Mesenchymal stem cell (in vitro differentiated cells and primary cell): ENCODE measurements around the gene ZNF576.
A peak's percentile ranks its signal among the peaks of the same experiment; 100 is the strongest.

Source experiments
- DNase-seq: peaks from one replicate; pipeline ENCODE4 v3.0.0-alpha.2; 2013
- H2AFZ ChIP-seq: one replicate; pipeline ENCODE4 v1.6.1; 2013; ENCODE audit warnings: low read depth, mild to moderate bottlenecking, control low read depth, inconsistent platforms, low read length, moderate library complexity
- H2AK5ac ChIP-seq: 2 replicates; pipeline ENCODE4 v1.6.1; 2013; ENCODE audit warnings: low read length, moderate library complexity, mild to moderate bottlenecking, inconsistent platforms; ENCODE audit not compliant: severe bottlenecking
- H2BK120ac ChIP-seq: one replicate; pipeline ENCODE4 v1.6.1; 2013; ENCODE audit warnings: low read depth, mild to moderate bottlenecking, inconsistent platforms, low read length, moderate library complexity
- H2BK12ac ChIP-seq, 2 experiments: one replicate each; pipeline ENCODE4 v1.6.1; 2013; ENCODE audit warnings: inconsistent platforms in 2 of 2, low read length in 2 of 2, mild to moderate bottlenecking in 2 of 2, moderate library complexity in 2 of 2, control low read depth in 1 of 2
- H2BK15ac ChIP-seq: one replicate; pipeline ENCODE4 v1.6.1; 2013; ENCODE audit warnings: mild to moderate bottlenecking, low read depth, inconsistent platforms; ENCODE audit not compliant: poor library complexity, severe bottlenecking
- H2BK5ac ChIP-seq: 2 replicates; pipeline ENCODE4 v1.6.1; 2013; ENCODE audit warnings: low read depth, mild to moderate bottlenecking, low read length, control low read depth, inconsistent platforms; ENCODE audit not compliant: poor library complexity, severe bottlenecking
- H3K14ac ChIP-seq, 2 experiments: one replicate each; pipeline ENCODE4 v1.6.1; 2013; ENCODE audit warnings: inconsistent platforms in 2 of 2, low read length in 2 of 2, control low read depth in 1 of 2, mild to moderate bottlenecking in 1 of 2, moderate library complexity in 1 of 2
- H3K18ac ChIP-seq, 2 experiments: one replicate each; pipeline ENCODE4 v1.6.1; 2013; ENCODE audit warnings: inconsistent platforms in 2 of 2, low read length in 2 of 2, control low read depth in 1 of 2, low read depth in 1 of 2, mild to moderate bottlenecking in 1 of 2
- H3K23ac ChIP-seq, 2 experiments: one replicate each; pipeline ENCODE4 v1.6.1; 2013; ENCODE audit warnings: inconsistent platforms in 2 of 2, low read length in 2 of 2, mild to moderate bottlenecking in 2 of 2, moderate library complexity in 2 of 2, control low read depth in 1 of 2
- H3K27ac ChIP-seq: 2 replicates; pipeline ENCODE4 v1.5.1; 2013; ENCODE audit warnings: mild to moderate bottlenecking, moderate library complexity, low read length, control low read depth, inconsistent platforms; ENCODE audit not compliant: poor library complexity, severe bottlenecking
- H3K27me3 ChIP-seq, 2 experiments: 2 replicates each; pipeline versions ENCODE4 v1.6.1 to v1.7.0; 2013; ENCODE audit warnings: low read length in 2 of 2, mild to moderate bottlenecking in 2 of 2, moderate library complexity in 2 of 2, control low read depth in 1 of 2, inconsistent platforms in 1 of 2; ENCODE audit not compliant: control insufficient read depth in 1 of 2, insufficient read depth in 1 of 2
- H3K36me3 ChIP-seq, 2 experiments: 2 replicates each; pipeline versions ENCODE4 v1.6.1 to v1.7.0; 2013; ENCODE audit warnings: low read length in 2 of 2, control low read depth in 1 of 2, inconsistent platforms in 1 of 2, low read depth in 1 of 2, mild to moderate bottlenecking in 1 of 2; ENCODE audit not compliant: insufficient read depth in 2 of 2, control insufficient read depth in 1 of 2
- H3K4ac ChIP-seq, 2 experiments: one replicate each; pipeline ENCODE4 v1.6.1; 2013; ENCODE audit warnings: inconsistent platforms in 2 of 2, low read length in 2 of 2, mild to moderate bottlenecking in 2 of 2, moderate library complexity in 2 of 2, control low read depth in 1 of 2, low read depth in 1 of 2
- H3K4me1 ChIP-seq: 2 replicates; pipeline ENCODE4 v1.6.1; 2013; ENCODE audit warnings: low read depth, low read length, control low read depth; ENCODE audit not compliant: control insufficient read depth, insufficient read depth
- H3K4me2 ChIP-seq: 2 replicates; pipeline ENCODE4 v1.6.1; 2013; ENCODE audit warnings: low read length, mild to moderate bottlenecking, inconsistent platforms; ENCODE audit not compliant: poor library complexity, severe bottlenecking
- H3K4me3 ChIP-seq, 2 experiments: 2 replicates each; pipeline versions ENCODE4 v1.5.1 to v1.7.0; 2013; ENCODE audit warnings: low read length in 2 of 2, mild to moderate bottlenecking in 2 of 2, control low read depth in 1 of 2, low read depth in 1 of 2; ENCODE audit not compliant: insufficient read depth in 1 of 2
- H3K79me1 ChIP-seq: replicated peaks from 2 replicates; pipeline ENCODE4 v1.6.1; 2013; ENCODE audit warnings: mild to moderate bottlenecking, control low read depth, low read length, inconsistent platforms; ENCODE audit not compliant: poor library complexity, severe bottlenecking
- H3K9ac ChIP-seq: 2 replicates; pipeline ENCODE4 v1.7.0; 2013; ENCODE audit warnings: mild to moderate bottlenecking, low read length, moderate library complexity
- H3K9me3 ChIP-seq: 2 replicates; pipeline ENCODE4 v1.7.0; 2013; ENCODE audit warnings: mild to moderate bottlenecking, low read length; ENCODE audit not compliant: control insufficient read depth
- H4K8ac ChIP-seq: one replicate; pipeline ENCODE4 v1.6.1; 2013; ENCODE audit warnings: inconsistent platforms, mild to moderate bottlenecking, low read length, moderate library complexity
- H4K91ac ChIP-seq: one replicate; pipeline ENCODE4 v1.6.1; 2013; ENCODE audit warnings: mild to moderate bottlenecking, low read length, inconsistent platforms
- WGBS: methylation state at CpG from one replicate; pipeline ENCODE4 v1.1.7; 2013; ENCODE audit warnings: mixed read lengths; 5-methylcytosine and 5-hydroxymethylcytosine counted together

Gene ZNF576

DNA sequence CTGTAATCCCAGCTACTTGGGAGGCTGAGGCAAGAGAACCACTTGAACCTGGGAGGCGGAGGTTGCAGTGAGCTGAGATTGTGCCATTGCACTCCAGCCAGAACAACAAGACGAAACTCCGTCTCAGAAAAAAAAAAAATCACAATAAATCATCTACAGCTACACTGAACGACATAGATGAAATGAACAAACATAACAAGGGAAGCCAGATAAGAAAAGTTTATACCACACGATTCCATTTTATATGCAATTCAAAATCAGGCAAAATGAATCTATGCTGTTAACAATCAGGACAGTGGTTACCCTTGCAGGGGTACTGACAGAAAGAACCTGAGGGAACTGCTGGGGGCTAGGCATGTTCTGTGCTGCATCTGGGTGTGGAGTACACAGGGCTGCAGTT is 26.7 kb upstream of the ZNF576 start:
- H3K27me3 ChIP-seq = no peaks in the 10 kb centered on the region
- no peak overlapping the region for H4K91ac ChIP-seq
- H3K4me2 ChIP-seq = no peak overlapping the region
- H2BK120ac ChIP-seq = no peak overlapping the region
- H3K4me3 ChIP-seq = no peak overlapping the region
- H3K9me3 ChIP-seq = no peaks in the 10 kb centered on the region
- peaks cover 4% of the 10 kb centered on the region for H3K4me1 ChIP-seq
- H4K8ac ChIP-seq = no peak overlapping the region
- H2AK5ac ChIP-seq = no peak overlapping the region
- H3K9ac ChIP-seq = no peak overlapping the region
- 100% methylated on average over 4 of the region's 5 CpGs for WGBS
- peaks cover 33% of the 10 kb centered on the region for H3K79me1 ChIP-seq
- no peak overlapping the region for H3K23ac ChIP-seq
- H2AFZ ChIP-seq = no peak overlapping the region
- H3K14ac ChIP-seq = no peak overlapping the region
- no peak for DNase-seq
- peaks cover 0 to 20% of the 10 kb centered on the region in 2 experiments for H3K36me3 ChIP-seq
- no peak overlapping the region for H2BK12ac ChIP-seq
- no peak overlapping the region for H3K4ac ChIP-seq
- H3K27ac ChIP-seq = no peak overlapping the region
- no peak overlapping the region for H3K18ac ChIP-seq
- no peak overlapping the region for H2BK15ac ChIP-seq
- no peak overlapping the region for H2BK5ac ChIP-seq

- Histone ChIP-seq H2AFZ (no peak overlapping the region), H2BK12ac (no peak overlapping the region), H2AK5ac (no peak overlapping the region), H4K8ac (no peak overlapping the region), H3K4ac (no peak overlapping the region), H4K91ac (no peak overlapping the region), H3K23ac (no peak overlapping the region), H3K27me3 (no peaks in the 10 kb centered on the region), H2BK5ac (no peak overlapping the region), H3K4me2 (no peak overlapping the region), H2BK120ac (no peak overlapping the region), H3K9me3 (no peaks in the 10 kb centered on the region), H3K4me3 (no peak overlapping the region), H3K14ac (no peak overlapping the region), H2BK15ac (no peak overlapping the region), H3K27ac (no peak overlapping the region), H3K9ac (no peak overlapping the region), H3K36me3 (peaks cover 0 to 20% of the 10 kb centered on the region in 2 experiments), H3K79me1 (peaks cover 31% of the 10 kb centered on the region), H3K18ac (no peak overlapping the region), H3K4me1 (peaks cover 5% of the 10 kb centered on the region)
- no peak for DNase-seq
- WGBS = 89% methylated on average over 5 of the region's 5 CpGs
Observed at GRCh38 chr19:43570174-43570791, 26.1 kb upstream of the ZNF576 start.

- no peaks in the 10 kb centered on the region for H3K27me3 ChIP-seq
- no peak overlapping the region for H2AFZ ChIP-seq
- 96% methylated on average over 3 of the region's 3 CpGs for WGBS
Observed at GRCh38 chr19:43572171-43572588, 24.2 kb upstream of the ZNF576 start.

DNA sequence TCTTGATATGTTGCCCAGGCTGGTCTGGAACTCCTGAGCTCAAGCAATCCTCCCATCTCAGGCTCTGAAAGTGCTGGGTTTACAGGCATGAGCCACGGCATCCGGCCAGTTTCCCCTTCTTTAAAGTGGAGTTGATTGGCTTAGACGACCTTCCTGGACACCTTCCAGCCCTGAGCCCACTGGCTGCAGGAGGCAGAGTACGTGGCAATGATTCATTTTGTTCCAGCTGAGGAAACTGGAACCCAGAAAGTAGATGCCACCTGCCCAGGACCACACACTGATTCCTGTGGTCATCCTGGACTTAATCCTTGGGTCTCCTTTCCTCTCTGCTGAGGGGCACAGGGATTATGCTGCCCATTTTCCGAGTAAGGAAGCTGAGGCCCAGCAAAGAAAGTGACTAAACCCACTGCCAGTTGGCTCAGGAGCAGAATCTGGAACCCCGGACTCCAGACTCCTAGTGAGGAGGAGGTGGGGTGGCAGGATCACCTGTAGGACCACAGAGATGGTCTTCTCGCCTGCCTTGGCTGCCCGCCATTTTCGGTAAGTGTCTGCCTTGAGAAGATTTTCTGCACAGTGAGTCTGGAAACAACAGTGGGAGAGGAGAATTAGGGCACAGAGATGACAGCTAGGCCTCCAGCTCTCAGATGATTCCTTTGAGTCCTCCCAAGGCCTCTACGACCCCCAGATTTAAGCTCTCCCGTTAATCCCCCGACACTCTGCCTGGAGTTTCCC is 21.8 kb upstream of the ZNF576 start:
- Histone ChIP-seq H3K4me1 (peaks cover 12% of the 10 kb centered on the region), H2BK15ac (no peak overlapping the region)

More at GRCh38 chr19:43572171-43572588, 24.2 kb upstream of the ZNF576 start:
- H3K14ac ChIP-seq = no peak overlapping the region
- no peak overlapping the region for H3K27ac ChIP-seq
- H3K4ac ChIP-seq = no peak overlapping the region
- no peak overlapping the region for H3K23ac ChIP-seq
- no peak overlapping the region for H3K9ac ChIP-seq
- H2BK120ac ChIP-seq = no peak overlapping the region
- H3K9me3 ChIP-seq = no peaks in the 10 kb centered on the region
- no peak overlapping the region for H3K4me2 ChIP-seq
- no peak overlapping the region for H3K18ac ChIP-seq
- no peak overlapping the region for H2BK15ac ChIP-seq
- H2BK12ac ChIP-seq = no peak overlapping the region
- H4K8ac ChIP-seq = no peak overlapping the region
- no peak overlapping the region for H2BK5ac ChIP-seq
- no peak overlapping the region for H4K91ac ChIP-seq
- peaks cover 10% of the 10 kb centered on the region for H3K4me1 ChIP-seq
- H2AK5ac ChIP-seq = no peak overlapping the region
- no peak for DNase-seq
- H3K4me3 ChIP-seq = no peak overlapping the region
- peaks cover 0 to 20% of the 10 kb centered on the region in 2 experiments for H3K36me3 ChIP-seq
- peaks cover 34% of the 10 kb centered on the region for H3K79me1 ChIP-seq

More for the DNA sequence above, 21.8 kb upstream of the ZNF576 start:
- 56% methylated on average over 12 of the region's 12 CpGs for WGBS
- Histone ChIP-seq H3K27ac (peak overlapping the region; percentile 66), H2BK12ac (no peak overlapping the region), H3K9me3 (no peaks in the 10 kb centered on the region), H3K36me3 (peaks cover 0 to 20% of the 10 kb centered on the region in 2 experiments), H3K18ac (no peak overlapping the region), H3K23ac (no peak overlapping the region), H3K27me3 (no peaks in the 10 kb centered on the region), H2AK5ac (no peak overlapping the region), H3K14ac (no peak overlapping the region), H4K8ac (peak overlapping the region; percentile 31), H2AFZ (no peak overlapping the region), H3K79me1 (peaks cover 32% of the 10 kb centered on the region), H3K9ac (peak overlapping the region; percentile 100), H2BK120ac (no peak overlapping the region), H2BK5ac (no peak overlapping the region), H3K4me2 (peak overlapping the region; percentile 60), H3K4ac (no peak overlapping the region), H3K4me3 (peak overlapping the region; percentile 36 to 100), H4K91ac (no peak overlapping the region)
- no peak for DNase-seq
